HG03457 (cell line): ENCODE results near the gene RFC4.

Experiments used
- ATAC-seq: cut with Tn5 transposase; IDR thresholded peaks from one replicate; pipeline ENCODE4 v1.9.1; 2021; ENCODE audit warnings: moderate number of reproducible peaks; ENCODE audit not compliant: unreplicated experiment

RFC4 gene

GRCh38 chr3:186751480-186751879, 54.8 kb downstream of the RFC4 start:
- ATAC-seq, result no peak

- no peak for ATAC-seq
Observed at GRCh38 chr3:186750316-186750715, 56.0 kb downstream of the RFC4 start.

- no peak for ATAC-seq
Observed at GRCh38 chr3:186746008-186746407, 60.3 kb downstream of the RFC4 start.

GRCh38 chr3:186743666-186744065, 62.6 kb downstream of the RFC4 start:
- ATAC-seq, result no peak

- ATAC-seq, result no peak
Observed at GRCh38 chr3:186742618-186743380, 63.5 kb downstream of the RFC4 start.
